Measurements from ENCODE around the gene GLP2R. TPM values are rescaled to one million over a fixed set of nuclear protein-coding genes. Genes with fewer than 3 reads are reported as not detected.

Gene GLP2R
- total RNA-seq, 1 experiment from 2014 or later: not detected

DNA sequence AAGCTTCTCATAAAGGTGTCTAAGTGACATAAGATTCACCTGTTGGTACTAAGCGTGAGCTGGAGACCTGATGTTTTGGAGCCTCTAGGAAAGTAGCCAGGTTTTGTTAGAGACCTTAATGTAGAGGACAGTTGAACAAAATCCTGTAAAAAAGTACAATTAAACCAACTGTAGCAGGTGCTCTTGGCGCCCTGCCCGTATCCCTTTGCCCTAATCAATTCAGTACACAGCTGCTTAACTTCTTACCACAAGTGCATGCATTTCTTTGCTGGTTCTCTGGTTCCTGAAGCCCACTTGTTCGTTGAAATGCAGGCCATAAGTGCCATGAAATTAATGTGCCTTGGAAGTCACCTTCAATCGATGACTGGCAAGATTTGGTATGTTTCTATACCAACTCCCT lies 24.4 kb downstream of the GLP2R start:
- Histone ChIP-seq H3K4me3 (ENCODE audit: low read depth, low read length, poor library complexity, severe bottlenecking) (no peak overlapping the region), H3K9me3 (ENCODE audit: low read depth, low read length, poor library complexity, severe bottlenecking) (no peaks in the 10 kb centered on the region), H3K36me3 (ENCODE audit: insufficient read depth, low read length, poor library complexity, severe bottlenecking) (no peaks in the 10 kb centered on the region), H3K4me1 (ENCODE audit: insufficient read depth, low read length, poor library complexity, severe bottlenecking) (no peaks in the 10 kb centered on the region), H3K27me3 (replicated peaks; ENCODE audit: insufficient read depth, low read depth, low read length, poor library complexity) (peaks cover 13% of the 10 kb centered on the region), H3K27ac (ENCODE audit: low read depth, low read length, poor library complexity, severe bottlenecking) (no peak overlapping the region)
- CTCF ChIA-PET: no interaction called here
- POLR2A ChIA-PET (ENCODE audit: low non-redundant PET): no interaction called here
- no TSS peak for BruUV-seq (replicated peaks)
- no peak for DNase-seq (ENCODE audit: low spot score)
- no peak for TF ChIP-seq EZH2 (IDR thresholded peaks at IDR 0.05; ENCODE audit: borderline replicate concordance, low read depth, low read length, poor library complexity, severe bottlenecking)
- no peak for TF ChIP-seq CTCF (conservative IDR thresholded peaks at IDR 0.05; ENCODE audit: low read depth, low read length)
- intact Hi-C loops (cut with micrococcal nuclease; ENCODE audit: unreplicated experiment): no loop called here

DNA sequence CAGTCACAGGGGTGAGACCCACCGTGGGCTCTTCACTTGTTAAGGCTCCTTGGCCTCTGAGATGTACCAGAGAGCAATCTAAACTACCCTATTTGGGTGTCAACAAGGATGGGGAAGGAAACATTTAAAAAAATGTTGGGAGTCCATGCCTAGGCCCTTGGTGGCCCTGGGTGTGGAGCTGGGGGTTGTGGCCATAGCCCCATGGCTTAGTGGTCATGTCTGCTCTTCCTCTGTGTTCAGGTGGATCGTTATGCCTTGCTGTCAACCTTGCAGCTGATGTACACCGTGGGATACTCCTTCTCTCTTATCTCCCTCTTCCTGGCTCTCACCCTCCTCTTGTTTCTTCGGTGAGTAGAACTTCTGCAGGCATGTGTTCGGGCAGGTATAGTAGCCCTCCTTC lies 28.5 kb downstream of the GLP2R start:
- DNase-seq (ENCODE audit: low spot score): no peak
- Histone ChIP-seq H3K27me3 (replicated peaks; ENCODE audit: insufficient read depth, low read depth, low read length, poor library complexity) (peaks cover 4% of the 10 kb centered on the region), H3K4me3 (ENCODE audit: low read depth, low read length, poor library complexity, severe bottlenecking) (no peak overlapping the region), H3K36me3 (ENCODE audit: insufficient read depth, low read length, poor library complexity, severe bottlenecking) (no peaks in the 10 kb centered on the region), H3K27ac (ENCODE audit: low read depth, low read length, poor library complexity, severe bottlenecking) (no peak overlapping the region), H3K4me1 (ENCODE audit: insufficient read depth, low read length, poor library complexity, severe bottlenecking) (no peaks in the 10 kb centered on the region), H3K9me3 (ENCODE audit: low read depth, low read length, poor library complexity, severe bottlenecking) (no peaks in the 10 kb centered on the region)
- CTCF ChIA-PET: no interaction called here
- no TSS peak for BruUV-seq (replicated peaks)
- POLR2A ChIA-PET (ENCODE audit: low non-redundant PET): no interaction called here
- TF ChIP-seq CTCF (conservative IDR thresholded peaks at IDR 0.05; ENCODE audit: low read depth, low read length): no peak
- TF ChIP-seq EZH2 (IDR thresholded peaks at IDR 0.05; ENCODE audit: borderline replicate concordance, low read depth, low read length, poor library complexity, severe bottlenecking): no peak
- intact Hi-C loops (cut with micrococcal nuclease; ENCODE audit: unreplicated experiment): no loop called here

- ChIA-PET POLR2A (ENCODE audit: low non-redundant PET) (no interaction called here), CTCF (no interaction called here)
- no peaks in the 10 kb centered on the region for H3K36me3 ChIP-seq (ENCODE audit: insufficient read depth, low read length, poor library complexity, severe bottlenecking)
- H3K27ac ChIP-seq (ENCODE audit: low read depth, low read length, poor library complexity, severe bottlenecking): no peak overlapping the region
- no peaks in the 10 kb centered on the region for H3K9me3 ChIP-seq (ENCODE audit: low read depth, low read length, poor library complexity, severe bottlenecking)
- H3K4me1 ChIP-seq (ENCODE audit: insufficient read depth, low read length, poor library complexity, severe bottlenecking): no peaks in the 10 kb centered on the region
- no peak overlapping the region for H3K4me3 ChIP-seq (ENCODE audit: low read depth, low read length, poor library complexity, severe bottlenecking)
- no TSS peak for BruUV-seq (replicated peaks)
- no peak for TF ChIP-seq CTCF (conservative IDR thresholded peaks at IDR 0.05; ENCODE audit: low read depth, low read length)
- TF ChIP-seq EZH2 (IDR thresholded peaks at IDR 0.05; ENCODE audit: borderline replicate concordance, low read depth, low read length, poor library complexity, severe bottlenecking): no peak
- intact Hi-C loops (cut with micrococcal nuclease; ENCODE audit: unreplicated experiment): no loop called here
- H3K27me3 ChIP-seq (replicated peaks; ENCODE audit: insufficient read depth, low read depth, low read length, poor library complexity): peaks cover under 1% of the 10 kb centered on the region
- DNase-seq (ENCODE audit: low spot score): no peak
Observed at GRCh38 chr17:9855036-9855435, 29.3 kb downstream of the GLP2R start.

Data from A673 (cell line).